Testis (tissue), 2 donors: Measurements from ENCODE around the gene ITGAD.
A peak's percentile ranks its signal among the peaks of the same experiment; 100 is the strongest.

Source experiments
- CTCF ChIP-seq, 3 experiments: fragments of 450-650 bp in 2 of 3; fragments of 200-600 bp in 1 of 3; sonication (generic) in 1 of 3; IDR thresholded peaks; one replicate each; pipeline ENCODE4 v1.5.1; 2016 to 2019; ENCODE audit warnings: antibody characterized with exemption in 3 of 3, mild to moderate bottlenecking in 2 of 3, moderate library complexity in 1 of 3
- POLR2A ChIP-seq: fragments of 450-650 bp; IDR thresholded peaks from one replicate; pipeline ENCODE4 v1.6.1; 2017; ENCODE audit warnings: antibody characterized with exemption, mild to moderate bottlenecking, moderate library complexity

- TF ChIP-seq CTCF (IDR thresholded peaks at IDR 0.05): peak; percentile 14 to 52 (median 50)
- no peak for TF ChIP-seq POLR2A
These were observed 10.5 kb upstream of the ITGAD start for GRCh38 chr16:31382485-31383161.
